ENCODE results near the gene IL1R1.
"Not testable (repeated sequence)": the region's sequence is repeated elsewhere in the genome, so short reads cannot be mapped to it uniquely, and the experiment has no call there.

The IL1R1 gene

GRCh38 chr2:102101849-102102635 lies 40.5 kb upstream of the IL1R1 start:
- TF ChIP-seq POLR2AphosphoS5 (IDR thresholded peaks at IDR 0.05; ENCODE audit: low read depth, low read length) (no peak), POLR2A (IDR thresholded peaks at IDR 0.05; ENCODE audit: low read depth, low read length) (no peak), POU2F2 (IDR thresholded peaks at IDR 0.05; ENCODE audit: low read depth, low read length) (no peak)
- FAIRE-seq (no peak), DNase-seq (ENCODE audit: insufficient read length, low spot score) (no peak)

GRCh38 chr2:102102636-102102948 lies 40.0 kb upstream of the IL1R1 start:
- not testable (repeated sequence) for FAIRE-seq; DNase-seq (ENCODE audit: insufficient read length, low spot score)

GRCh38 chr2:102103284-102103683 lies 39.3 kb upstream of the IL1R1 start:
- FAIRE-seq, result no peak
- TF ChIP-seq POLR2A (IDR thresholded peaks at IDR 0.05; ENCODE audit: low read depth, low read length), result no peak
- TF ChIP-seq POLR2AphosphoS5 (IDR thresholded peaks at IDR 0.05; ENCODE audit: low read depth, low read length), result no peak
- no peak for DNase-seq (ENCODE audit: insufficient read length, low spot score)

- no peak for TF ChIP-seq POLR2AphosphoS5 (IDR thresholded peaks at IDR 0.05; ENCODE audit: low read depth, low read length)
- TF ChIP-seq POLR2A (IDR thresholded peaks at IDR 0.05; ENCODE audit: low read depth, low read length), result no peak
- TF ChIP-seq POU2F2 (IDR thresholded peaks at IDR 0.05; ENCODE audit: low read depth, low read length), result no peak
- no peak for TF ChIP-seq PAX5 (IDR thresholded peaks at IDR 0.05; ENCODE audit: insufficient read depth, low read length, severe bottlenecking)
- no peak for TF ChIP-seq SPI1 (IDR thresholded peaks at IDR 0.05; ENCODE audit: low read depth, low read length)
- TF ChIP-seq TAF1 (IDR thresholded peaks at IDR 0.05; ENCODE audit: low read depth, low read length), result no peak
- no peak for DNase-seq (ENCODE audit: insufficient read length, low spot score)
- FAIRE-seq, result no peak
Observed at GRCh38 chr2:102103992-102104871, 38.3 kb upstream of the IL1R1 start.

- TF ChIP-seq PAX5 (IDR thresholded peaks at IDR 0.05; ENCODE audit: insufficient read depth, low read length, severe bottlenecking), result no peak
- TF ChIP-seq POLR2AphosphoS5 (IDR thresholded peaks at IDR 0.05; ENCODE audit: low read depth, low read length), result no peak
- no peak for TF ChIP-seq SPI1 (IDR thresholded peaks at IDR 0.05; ENCODE audit: low read depth, low read length)
- TF ChIP-seq POLR2A (IDR thresholded peaks at IDR 0.05; ENCODE audit: low read depth, low read length), result no peak
- TF ChIP-seq TAF1 (IDR thresholded peaks at IDR 0.05; ENCODE audit: low read depth, low read length), result no peak
- FAIRE-seq, result no peak
- DNase-seq (ENCODE audit: insufficient read length, low spot score), result no peak
Observed at GRCh38 chr2:102106133-102106556, 36.4 kb upstream of the IL1R1 start.

GRCh38 chr2:102106813-102107740 lies 35.5 kb upstream of the IL1R1 start:
- FAIRE-seq; DNase-seq (ENCODE audit: insufficient read length, low spot score): not testable (repeated sequence)

- DNase-seq (ENCODE audit: insufficient read length, low spot score) (no peak), FAIRE-seq (no peak)
- TF ChIP-seq SPI1 (IDR thresholded peaks at IDR 0.05; ENCODE audit: low read depth, low read length) (no peak), PAX5 (IDR thresholded peaks at IDR 0.05; ENCODE audit: insufficient read depth, low read length, severe bottlenecking) (no peak), POLR2AphosphoS5 (IDR thresholded peaks at IDR 0.05; ENCODE audit: low read depth, low read length) (no peak), POU2F2 (IDR thresholded peaks at IDR 0.05; ENCODE audit: low read depth, low read length) (no peak), POLR2A (IDR thresholded peaks at IDR 0.05; ENCODE audit: low read depth, low read length) (no peak), TAF1 (IDR thresholded peaks at IDR 0.05; ENCODE audit: low read depth, low read length) (no peak)
Observed at GRCh38 chr2:102107741-102108070, 34.8 kb upstream of the IL1R1 start.

GRCh38 chr2:102109016-102109415 lies 33.5 kb upstream of the IL1R1 start:
- no peak for FAIRE-seq
- no peak for TF ChIP-seq POU2F2 (IDR thresholded peaks at IDR 0.05; ENCODE audit: low read depth, low read length)
- TF ChIP-seq POLR2A (IDR thresholded peaks at IDR 0.05; ENCODE audit: low read depth, low read length), result no peak
- TF ChIP-seq SPI1 (IDR thresholded peaks at IDR 0.05; ENCODE audit: low read depth, low read length), result no peak
- TF ChIP-seq PAX5 (IDR thresholded peaks at IDR 0.05; ENCODE audit: insufficient read depth, low read length, severe bottlenecking), result no peak
- TF ChIP-seq POLR2AphosphoS5 (IDR thresholded peaks at IDR 0.05; ENCODE audit: low read depth, low read length), result no peak
- no peak for DNase-seq (ENCODE audit: insufficient read length, low spot score)

GRCh38 chr2:102110171-102110570 lies 32.4 kb upstream of the IL1R1 start:
- FAIRE-seq (no peak), DNase-seq (ENCODE audit: insufficient read length, low spot score) (no peak)
- no peak for TF ChIP-seq POLR2A (IDR thresholded peaks at IDR 0.05; ENCODE audit: low read depth, low read length)
- TF ChIP-seq TAF1 (IDR thresholded peaks at IDR 0.05; ENCODE audit: low read depth, low read length), result no peak
- no peak for TF ChIP-seq PAX5 (IDR thresholded peaks at IDR 0.05; ENCODE audit: insufficient read depth, low read length, severe bottlenecking)
- TF ChIP-seq POU2F2 (IDR thresholded peaks at IDR 0.05; ENCODE audit: low read depth, low read length), result no peak
- TF ChIP-seq POLR2AphosphoS5 (IDR thresholded peaks at IDR 0.05; ENCODE audit: low read depth, low read length), result no peak
- no peak for TF ChIP-seq SPI1 (IDR thresholded peaks at IDR 0.05; ENCODE audit: low read depth, low read length)

Data from GM12891 (cell line).